GM23338 (cell line): Measurements from ENCODE around the gene KIAA0040. TPM values are rescaled to one million over a fixed set of nuclear protein-coding genes. Genes with fewer than 3 reads are reported as not detected.
A peak's percentile ranks its signal among the peaks of the same experiment; 100 is the strongest.

Source experiments
- ATAC-seq: fragments of 200-7000 bp; cut with Tn5 transposase; 3 replicates; pipeline ENCODE4 v1.9.1; 2020
- DNase-seq: peaks from one replicate; pipeline ENCODE4 v3.0.0-alpha.2; 2015; ENCODE audit warnings: low spot score
- H2AFZ ChIP-seq: fragments of 200-600 bp; sonication (generic); 2 replicates; pipeline ENCODE4 v1.8.0; 2016; ENCODE audit warnings: antibody characterized with exemption, mild to moderate bottlenecking, moderate library complexity
- H3F3A ChIP-seq: fragments of 200-600 bp; sonication (generic); replicated peaks from 2 replicates; pipeline ENCODE4 v1.8.0; 2017; ENCODE audit warnings: antibody characterized with exemption, mixed run types, low read depth
- H3K27ac ChIP-seq: fragments of 200-600 bp; sonication (generic); 2 replicates; pipeline ENCODE4 v1.6.1; 2016; ENCODE audit warnings: low read depth
- H3K27me3 ChIP-seq: fragments of 200-600 bp; sonication (generic); 2 replicates; pipeline ENCODE4 v1.8.0; 2016; ENCODE audit warnings: mild to moderate bottlenecking, mixed run types, moderate library complexity; ENCODE audit not compliant: insufficient read depth
- H3K36me3 ChIP-seq: fragments of 200-600 bp; sonication (generic); 2 replicates; pipeline ENCODE4 v1.8.0; 2016; ENCODE audit warnings: mild to moderate bottlenecking; ENCODE audit not compliant: insufficient read depth
- H3K4me1 ChIP-seq: fragments of 200-600 bp; sonication (generic); 2 replicates; pipeline ENCODE4 v1.8.0; 2016; ENCODE audit warnings: mild to moderate bottlenecking, moderate library complexity; ENCODE audit not compliant: insufficient read depth
- H3K4me2 ChIP-seq: fragments of 200-600 bp; sonication (generic); 2 replicates; pipeline ENCODE4 v1.7.1; 2017; ENCODE audit warnings: mixed run types
- H3K4me3 ChIP-seq: fragments of 200-600 bp; sonication (generic); 2 replicates; pipeline ENCODE4 v1.6.1; 2016; ENCODE audit warnings: mixed run types
- H3K79me2 ChIP-seq: fragments of 200-600 bp; sonication (generic); replicated peaks from 2 replicates; pipeline ENCODE4 v1.8.0; 2017; ENCODE audit warnings: mild to moderate bottlenecking; ENCODE audit not compliant: insufficient read depth
- H3K9me2 ChIP-seq: fragments of 200-600 bp; sonication (generic); 2 replicates; pipeline ENCODE4 v1.8.0; 2017; ENCODE audit not compliant: insufficient read depth
- H4K20me1 ChIP-seq: fragments of 200-600 bp; sonication (generic); replicated peaks from 2 replicates; pipeline ENCODE4 v1.8.0; 2017; ENCODE audit warnings: mild to moderate bottlenecking; ENCODE audit not compliant: insufficient read depth
- H3K27ac Mint-ChIP-seq: 2 replicates; pipeline ENCODE4 v1.8.0; 2020; ENCODE audit warnings: inconsistent platforms, mild to moderate bottlenecking, moderate library complexity, mixed read lengths
- H3K27me3 Mint-ChIP-seq: 3 replicates; pipeline ENCODE4 v1.8.0; 2022; ENCODE audit warnings: low read depth, mild to moderate bottlenecking, moderate library complexity, mixed read lengths, inconsistent platforms; ENCODE audit not compliant: insufficient read depth, poor library complexity
- H3K36me3 Mint-ChIP-seq: 3 replicates; pipeline ENCODE4 v1.8.0; 2021; ENCODE audit warnings: low read depth, mild to moderate bottlenecking, inconsistent platforms, moderate library complexity, mixed read lengths
- H3K4me1 Mint-ChIP-seq: 3 replicates; pipeline ENCODE4 v1.8.0; 2020; ENCODE audit warnings: mild to moderate bottlenecking, inconsistent platforms, mixed read lengths
- H3K4me3 Mint-ChIP-seq: 3 replicates; pipeline ENCODE4 v1.8.0; 2021; ENCODE audit warnings: moderate library complexity, mild to moderate bottlenecking, inconsistent platforms, mixed read lengths
- H3K9me3 Mint-ChIP-seq: 3 replicates; pipeline ENCODE4 v1.8.0; 2020; ENCODE audit warnings: moderate library complexity, mild to moderate bottlenecking, inconsistent platforms, mixed read lengths
- CREB1 ChIP-seq: fragments of 250-450 bp; sonication (Bioruptor Pico); IDR thresholded peaks from 2 replicates; pipeline ENCODE4 v1.5.0; 2020; ENCODE audit warnings: low read depth, mild to moderate bottlenecking, moderate library complexity
- EZH2 ChIP-seq: fragments of 200-600 bp; sonication (generic); IDR thresholded peaks from one replicate; pipeline ENCODE4 v1.8.0; 2017; ENCODE audit warnings: antibody characterized with exemption, mild to moderate bottlenecking, low read depth; ENCODE audit not compliant: unreplicated experiment
- EZH2phosphoT487 ChIP-seq: fragments of 200-600 bp; sonication (generic); IDR thresholded peaks from one replicate; pipeline ENCODE4 v1.8.1; 2018; ENCODE audit warnings: antibody characterized with exemption; ENCODE audit not compliant: unreplicated experiment
- JUNB ChIP-seq: IDR thresholded peaks from one replicate; pipeline ENCODE4 v1.6.1; 2016; ENCODE audit warnings: antibody characterized with exemption; ENCODE audit not compliant: unreplicated experiment
- NANOG ChIP-seq: IDR thresholded peaks from 2 replicates; pipeline ENCODE4 v1.6.1; 2016; ENCODE audit warnings: antibody characterized with exemption, borderline replicate concordance
- POLR2AphosphoS5 ChIP-seq: IDR thresholded peaks from 2 replicates; pipeline ENCODE4 v1.6.1; 2016; ENCODE audit warnings: antibody characterized with exemption, low read depth
- STAT1 ChIP-seq: IDR thresholded peaks from one replicate; pipeline ENCODE4 v1.6.1; 2016; ENCODE audit warnings: antibody characterized with exemption; ENCODE audit not compliant: unreplicated experiment
- ZNF114 ChIP-seq: fragments of 250-450 bp; sonication (Bioruptor Pico); IDR thresholded peaks from 2 replicates; pipeline ENCODE4 v1.5.0; 2020; ENCODE audit warnings: mild to moderate bottlenecking, moderate library complexity
- ZNF331 ChIP-seq: fragments of 250-450 bp; sonication (Bioruptor Pico); IDR thresholded peaks from 2 replicates; pipeline ENCODE4 v1.5.0; 2020; ENCODE audit warnings: low read depth, mild to moderate bottlenecking, moderate library complexity
- polyA plus RNA-seq: library from polyadenylated mRNA; unstranded; fragments of >200 nt; fragmentation: Nextera tagmentation; extraction: Ambion mirVana; gene quantifications from 2 replicates; pipeline ENCODE4 v1.2.1, GENCODE V29; 2016
- total RNA-seq: library from RNA; depleted of rRNA; stranded (reverse); fragments of >200 nt; shearing (Covaris generic); gene quantifications from 2 replicates; pipeline ENCODE4 v1.2.3, GENCODE V29; 2014
- TF ChIP-seq, protein P1 (sequence below): IDR thresholded peaks from one replicate; pipeline ENCODE4 v1.6.1; 2018; ENCODE audit warnings: antibody characterized with exemption; ENCODE audit not compliant: unreplicated experiment
- TF ChIP-seq, protein P2 (sequence below), 2 experiments: fragments of 200-600 bp in 1 of 2; sonication (generic) in 1 of 2; conservative IDR thresholded peaks; 2 replicates each; pipeline versions ENCODE4 v1.5.1 to v1.6.1; 2016 to 2017; ENCODE audit warnings: antibody characterized with exemption in 2 of 2, low read depth in 2 of 2, mild to moderate bottlenecking in 2 of 2, moderate library complexity in 1 of 2
- TF ChIP-seq, protein P3 (sequence below): IDR thresholded peaks from 2 replicates; pipeline ENCODE4 v1.6.1; 2016; ENCODE audit warnings: antibody characterized with exemption

The KIAA0040 gene
- total and polyA plus RNA-seq, 2 experiments from 2014 or later, result 7.0 to 11.9 TPM

DNA sequence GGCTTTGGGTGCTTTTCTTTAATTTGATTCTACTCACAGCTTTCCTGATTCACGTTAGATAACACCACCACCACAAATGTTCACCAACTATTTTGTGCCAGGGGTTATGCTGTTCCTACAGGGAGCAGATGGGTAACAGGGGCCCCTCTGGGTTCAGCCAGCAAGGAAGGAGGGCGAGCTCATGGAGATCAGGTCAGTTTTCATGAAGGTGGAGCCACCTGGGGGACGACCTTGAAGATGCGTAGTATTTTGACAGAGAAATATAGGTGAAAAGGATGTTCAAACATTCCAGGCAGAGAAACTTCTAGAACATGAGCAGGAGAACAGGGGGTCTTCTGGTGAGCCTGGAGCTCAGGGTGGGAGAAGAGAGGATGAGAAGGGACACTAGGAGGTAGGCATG lies 28.9 kb downstream of the KIAA0040 start:
- H3K9me3 Mint-ChIP-seq, result no peaks in the 10 kb centered on the region

DNA sequence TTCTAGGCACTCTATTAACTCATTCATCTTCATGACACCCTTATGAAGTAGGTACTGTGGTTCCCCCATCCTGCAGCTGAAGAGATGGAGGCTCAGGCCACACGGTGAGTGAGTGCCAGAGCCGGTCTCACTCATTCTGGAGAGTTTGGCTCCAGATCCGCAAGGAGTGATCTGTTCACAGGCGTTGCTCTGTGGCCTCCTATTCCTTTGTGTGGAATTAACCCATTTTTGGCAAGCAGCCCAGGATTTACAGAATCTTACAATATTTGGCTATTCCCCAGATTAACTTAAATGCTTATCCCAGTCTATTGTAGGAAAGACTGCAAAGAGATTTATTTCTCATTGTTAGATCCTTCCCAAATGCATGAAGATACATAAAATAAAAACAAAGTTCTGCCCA lies 29.6 kb downstream of the KIAA0040 start:
- Mint-ChIP-seq H3K36me3 (peaks cover 5% of the 10 kb centered on the region), H3K27ac (no peak overlapping the region), H3K4me3 (no peak overlapping the region), H3K27me3 (peaks cover 2% of the 10 kb centered on the region), H3K9me3 (no peaks in the 10 kb centered on the region), H3K4me1 (no peaks in the 10 kb centered on the region; the same call in 2 of the 3 replicates)
- Histone ChIP-seq H3K4me3 (no peak overlapping the region), H3K27ac (no peak overlapping the region), H4K20me1 (no peaks in the 10 kb centered on the region), H3K36me3 (0 out of 2 replicates have a peak, but pooled peaks cover 4% of the 10 kb centered on the region), H3K9me2 (no peaks in the 10 kb centered on the region), H3K27me3 (no peaks in the 10 kb centered on the region), H2AFZ (no peak overlapping the region), H3F3A (no peaks in the 10 kb centered on the region), H3K4me1 (no peaks in the 10 kb centered on the region), H3K4me2 (no peak overlapping the region), H3K79me2 (no peaks in the 10 kb centered on the region)
- ATAC-seq (no peak), DNase-seq (no peak)
- TF ChIP-seq JUNB, result no peak
- no peak for TF ChIP-seq CREB1
- TF ChIP-seq STAT1, result no peak
- no peak for TF ChIP-seq ZNF331 (CRISPR knock-in tag)
- TF ChIP-seq, protein P1, sequence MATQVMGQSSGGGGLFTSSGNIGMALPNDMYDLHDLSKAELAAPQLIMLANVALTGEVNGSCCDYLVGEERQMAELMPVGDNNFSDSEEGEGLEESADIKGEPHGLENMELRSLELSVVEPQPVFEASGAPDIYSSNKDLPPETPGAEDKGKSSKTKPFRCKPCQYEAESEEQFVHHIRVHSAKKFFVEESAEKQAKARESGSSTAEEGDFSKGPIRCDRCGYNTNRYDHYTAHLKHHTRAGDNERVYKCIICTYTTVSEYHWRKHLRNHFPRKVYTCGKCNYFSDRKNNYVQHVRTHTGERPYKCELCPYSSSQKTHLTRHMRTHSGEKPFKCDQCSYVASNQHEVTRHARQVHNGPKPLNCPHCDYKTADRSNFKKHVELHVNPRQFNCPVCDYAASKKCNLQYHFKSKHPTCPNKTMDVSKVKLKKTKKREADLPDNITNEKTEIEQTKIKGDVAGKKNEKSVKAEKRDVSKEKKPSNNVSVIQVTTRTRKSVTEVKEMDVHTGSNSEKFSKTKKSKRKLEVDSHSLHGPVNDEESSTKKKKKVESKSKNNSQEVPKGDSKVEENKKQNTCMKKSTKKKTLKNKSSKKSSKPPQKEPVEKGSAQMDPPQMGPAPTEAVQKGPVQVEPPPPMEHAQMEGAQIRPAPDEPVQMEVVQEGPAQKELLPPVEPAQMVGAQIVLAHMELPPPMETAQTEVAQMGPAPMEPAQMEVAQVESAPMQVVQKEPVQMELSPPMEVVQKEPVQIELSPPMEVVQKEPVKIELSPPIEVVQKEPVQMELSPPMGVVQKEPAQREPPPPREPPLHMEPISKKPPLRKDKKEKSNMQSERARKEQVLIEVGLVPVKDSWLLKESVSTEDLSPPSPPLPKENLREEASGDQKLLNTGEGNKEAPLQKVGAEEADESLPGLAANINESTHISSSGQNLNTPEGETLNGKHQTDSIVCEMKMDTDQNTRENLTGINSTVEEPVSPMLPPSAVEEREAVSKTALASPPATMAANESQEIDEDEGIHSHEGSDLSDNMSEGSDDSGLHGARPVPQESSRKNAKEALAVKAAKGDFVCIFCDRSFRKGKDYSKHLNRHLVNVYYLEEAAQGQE, result no peak
- TF ChIP-seq, protein P2, sequence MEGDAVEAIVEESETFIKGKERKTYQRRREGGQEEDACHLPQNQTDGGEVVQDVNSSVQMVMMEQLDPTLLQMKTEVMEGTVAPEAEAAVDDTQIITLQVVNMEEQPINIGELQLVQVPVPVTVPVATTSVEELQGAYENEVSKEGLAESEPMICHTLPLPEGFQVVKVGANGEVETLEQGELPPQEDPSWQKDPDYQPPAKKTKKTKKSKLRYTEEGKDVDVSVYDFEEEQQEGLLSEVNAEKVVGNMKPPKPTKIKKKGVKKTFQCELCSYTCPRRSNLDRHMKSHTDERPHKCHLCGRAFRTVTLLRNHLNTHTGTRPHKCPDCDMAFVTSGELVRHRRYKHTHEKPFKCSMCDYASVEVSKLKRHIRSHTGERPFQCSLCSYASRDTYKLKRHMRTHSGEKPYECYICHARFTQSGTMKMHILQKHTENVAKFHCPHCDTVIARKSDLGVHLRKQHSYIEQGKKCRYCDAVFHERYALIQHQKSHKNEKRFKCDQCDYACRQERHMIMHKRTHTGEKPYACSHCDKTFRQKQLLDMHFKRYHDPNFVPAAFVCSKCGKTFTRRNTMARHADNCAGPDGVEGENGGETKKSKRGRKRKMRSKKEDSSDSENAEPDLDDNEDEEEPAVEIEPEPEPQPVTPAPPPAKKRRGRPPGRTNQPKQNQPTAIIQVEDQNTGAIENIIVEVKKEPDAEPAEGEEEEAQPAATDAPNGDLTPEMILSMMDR (conservative IDR thresholded peaks at IDR 0.05; ENCODE audit: low read depth in 2 of 2), result no peak
- no peak for TF ChIP-seq POLR2AphosphoS5
- TF ChIP-seq NANOG, result no peak
- no peak for TF ChIP-seq EZH2phosphoT487
- no peak for TF ChIP-seq ZNF114 (CRISPR knock-in tag)
- TF ChIP-seq, protein P3, sequence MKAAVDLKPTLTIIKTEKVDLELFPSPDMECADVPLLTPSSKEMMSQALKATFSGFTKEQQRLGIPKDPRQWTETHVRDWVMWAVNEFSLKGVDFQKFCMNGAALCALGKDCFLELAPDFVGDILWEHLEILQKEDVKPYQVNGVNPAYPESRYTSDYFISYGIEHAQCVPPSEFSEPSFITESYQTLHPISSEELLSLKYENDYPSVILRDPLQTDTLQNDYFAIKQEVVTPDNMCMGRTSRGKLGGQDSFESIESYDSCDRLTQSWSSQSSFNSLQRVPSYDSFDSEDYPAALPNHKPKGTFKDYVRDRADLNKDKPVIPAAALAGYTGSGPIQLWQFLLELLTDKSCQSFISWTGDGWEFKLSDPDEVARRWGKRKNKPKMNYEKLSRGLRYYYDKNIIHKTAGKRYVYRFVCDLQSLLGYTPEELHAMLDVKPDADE, result no peak
- TF ChIP-seq EZH2, result no peak

More for the DNA sequence above, 28.9 kb downstream of the KIAA0040 start:
- ATAC-seq, result peak; percentile 74
- H2AFZ ChIP-seq, result no peak overlapping the region
- H3K4me3 ChIP-seq, result no peak overlapping the region
- no peak overlapping the region for H3K27ac Mint-ChIP-seq
- H4K20me1 ChIP-seq, result no peaks in the 10 kb centered on the region
- peaks cover 2% of the 10 kb centered on the region for H3K27me3 Mint-ChIP-seq
- H3K27ac ChIP-seq, result no peak overlapping the region
- H3K4me2 ChIP-seq, result no peak overlapping the region
- no peaks in the 10 kb centered on the region for H3F3A ChIP-seq
- H3K4me1 ChIP-seq, result no peaks in the 10 kb centered on the region
- DNase-seq, result peak; percentile 43
- no peaks in the 10 kb centered on the region for H3K9me2 ChIP-seq
- no peaks in the 10 kb centered on the region for H3K79me2 ChIP-seq
- H3K27me3 ChIP-seq, result no peaks in the 10 kb centered on the region
- peaks cover 6% of the 10 kb centered on the region for H3K36me3 Mint-ChIP-seq
- H3K4me3 Mint-ChIP-seq, result no peak overlapping the region
- TF ChIP-seq, protein P2 (conservative IDR thresholded peaks at IDR 0.05; ENCODE audit: low read depth in 2 of 2), result peak; percentile 55 to 57
- TF ChIP-seq, protein P3, result no peak
- no peak for TF ChIP-seq EZH2phosphoT487
- TF ChIP-seq JUNB, result no peak
- H3K36me3 ChIP-seq, result 0 out of 2 replicates have a peak, but pooled peaks cover 4% of the 10 kb centered on the region
- H3K4me1 Mint-ChIP-seq, result no peaks in the 10 kb centered on the region; the same call in 2 of the 3 replicates
